ENCODE results near the gene SPATA2. TPM values are rescaled to one million over a fixed set of nuclear protein-coding genes. Genes with fewer than 3 reads are reported as not detected.
A peak's percentile ranks its signal among the peaks of the same experiment; 100 is the strongest.

Gene SPATA2
- total and polyA plus RNA-seq, 2 of the 13 experiments (the other 11 are each of a cell fraction or from before 2014, with no cell fraction given) = 3.2 to 8.7 TPM

DNA sequence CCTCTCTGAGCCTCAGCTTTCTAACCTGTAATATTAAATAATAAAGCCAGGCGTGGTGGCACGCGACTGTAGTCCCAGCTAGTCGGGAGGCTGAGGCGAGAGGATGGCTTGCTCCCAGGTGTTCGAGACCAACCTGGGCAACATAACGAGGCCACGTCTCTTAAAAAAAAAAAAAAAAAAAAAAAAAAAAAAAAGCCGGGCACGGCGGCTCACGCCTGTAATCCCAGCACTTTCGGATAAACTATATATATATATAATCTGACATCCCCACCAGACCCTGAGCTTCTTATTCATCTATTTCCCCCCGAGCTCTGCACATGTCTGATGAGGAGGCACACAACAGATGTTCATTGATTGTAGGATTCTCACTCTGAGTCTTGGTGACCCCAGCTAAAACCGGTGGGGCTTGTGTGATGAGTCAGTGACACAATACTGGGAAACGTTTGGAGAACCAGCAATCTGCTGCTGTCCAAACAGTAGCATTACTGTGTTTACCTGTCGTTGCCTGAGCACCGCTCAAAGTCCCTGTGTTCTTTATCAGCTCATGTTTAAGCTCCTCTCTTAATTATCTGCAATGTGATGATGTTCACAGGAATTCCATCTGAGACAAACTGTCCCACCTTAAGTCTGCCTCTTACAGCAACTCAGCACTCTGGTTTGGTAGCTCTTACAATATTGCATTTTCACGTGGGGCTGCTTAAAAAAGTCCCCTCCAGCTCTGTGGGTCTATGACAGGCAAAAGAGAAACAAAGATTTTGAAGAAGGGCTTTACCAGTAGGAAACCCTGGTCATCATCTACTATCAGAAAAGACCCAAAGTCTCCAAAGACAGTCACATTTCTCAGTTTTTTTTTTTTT, 1.0 kb upstream of the SPATA2 start (continued):
- TF ChIP-seq, protein P1, sequence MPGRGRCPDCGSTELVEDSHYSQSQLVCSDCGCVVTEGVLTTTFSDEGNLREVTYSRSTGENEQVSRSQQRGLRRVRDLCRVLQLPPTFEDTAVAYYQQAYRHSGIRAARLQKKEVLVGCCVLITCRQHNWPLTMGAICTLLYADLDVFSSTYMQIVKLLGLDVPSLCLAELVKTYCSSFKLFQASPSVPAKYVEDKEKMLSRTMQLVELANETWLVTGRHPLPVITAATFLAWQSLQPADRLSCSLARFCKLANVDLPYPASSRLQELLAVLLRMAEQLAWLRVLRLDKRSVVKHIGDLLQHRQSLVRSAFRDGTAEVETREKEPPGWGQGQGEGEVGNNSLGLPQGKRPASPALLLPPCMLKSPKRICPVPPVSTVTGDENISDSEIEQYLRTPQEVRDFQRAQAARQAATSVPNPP (CRISPR knock-in tag; IDR thresholded peaks at IDR 0.05) = peak; percentile 36; the same call in 1 of the 2 replicates
- TF ChIP-seq ZNF569 (CRISPR knock-in tag; IDR thresholded peaks at IDR 0.05; ENCODE audit: borderline replicate concordance) (no peak), ZNF670 (CRISPR knock-in tag; IDR thresholded peaks at IDR 0.05; ENCODE audit: borderline replicate concordance) (no peak; the same call in 1 of the 2 replicates), TARDBP (CRISPR knock-in tag; IDR thresholded peaks at IDR 0.05) (peak; percentile 80; the same call in 1 of the 2 replicates), ZFP37 (CRISPR knock-in tag; IDR thresholded peaks at IDR 0.05; ENCODE audit: borderline replicate concordance) (no peak), ZBTB8A (CRISPR knock-in tag; IDR thresholded peaks at IDR 0.05; ENCODE audit: borderline replicate concordance, low read depth) (0 out of 2 replicates have a peak, but pooled peaks have one; percentile 61), SMAD3 (CRISPR knock-in tag; IDR thresholded peaks at IDR 0.05) (peak; percentile 61; the same call in 1 of the 2 replicates), ZNF644 (CRISPR knock-in tag; IDR thresholded peaks at IDR 0.05; ENCODE audit: low read depth) (peak; percentile 93), NFE2L1 (CRISPR knock-in tag; IDR thresholded peaks at IDR 0.05; ENCODE audit: borderline replicate concordance) (no peak), ZNF431 (CRISPR knock-in tag; IDR thresholded peaks at IDR 0.05; ENCODE audit: borderline replicate concordance, low read depth) (peak; percentile 93)
- TF ChIP-seq, protein P2, sequence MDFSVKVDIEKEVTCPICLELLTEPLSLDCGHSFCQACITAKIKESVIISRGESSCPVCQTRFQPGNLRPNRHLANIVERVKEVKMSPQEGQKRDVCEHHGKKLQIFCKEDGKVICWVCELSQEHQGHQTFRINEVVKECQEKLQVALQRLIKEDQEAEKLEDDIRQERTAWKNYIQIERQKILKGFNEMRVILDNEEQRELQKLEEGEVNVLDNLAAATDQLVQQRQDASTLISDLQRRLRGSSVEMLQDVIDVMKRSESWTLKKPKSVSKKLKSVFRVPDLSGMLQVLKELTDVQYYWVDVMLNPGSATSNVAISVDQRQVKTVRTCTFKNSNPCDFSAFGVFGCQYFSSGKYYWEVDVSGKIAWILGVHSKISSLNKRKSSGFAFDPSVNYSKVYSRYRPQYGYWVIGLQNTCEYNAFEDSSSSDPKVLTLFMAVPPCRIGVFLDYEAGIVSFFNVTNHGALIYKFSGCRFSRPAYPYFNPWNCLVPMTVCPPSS (IDR thresholded peaks at IDR 0.05) = no peak
- TF ChIP-seq, protein P3, sequence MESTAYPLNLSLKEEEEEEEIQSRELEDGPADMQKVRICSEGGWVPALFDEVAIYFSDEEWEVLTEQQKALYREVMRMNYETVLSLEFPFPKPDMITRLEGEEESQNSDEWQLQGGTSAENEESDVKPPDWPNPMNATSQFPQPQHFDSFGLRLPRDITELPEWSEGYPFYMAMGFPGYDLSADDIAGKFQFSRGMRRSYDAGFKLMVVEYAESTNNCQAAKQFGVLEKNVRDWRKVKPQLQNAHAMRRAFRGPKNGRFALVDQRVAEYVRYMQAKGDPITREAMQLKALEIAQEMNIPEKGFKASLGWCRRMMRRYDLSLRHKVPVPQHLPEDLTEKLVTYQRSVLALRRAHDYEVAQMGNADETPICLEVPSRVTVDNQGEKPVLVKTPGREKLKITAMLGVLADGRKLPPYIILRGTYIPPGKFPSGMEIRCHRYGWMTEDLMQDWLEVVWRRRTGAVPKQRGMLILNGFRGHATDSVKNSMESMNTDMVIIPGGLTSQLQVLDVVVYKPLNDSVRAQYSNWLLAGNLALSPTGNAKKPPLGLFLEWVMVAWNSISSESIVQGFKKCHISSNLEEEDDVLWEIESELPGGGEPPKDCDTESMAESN (CRISPR knock-in tag; conservative IDR thresholded peaks at IDR 0.05) = peak; percentile 25; the same call in 1 of the 2 replicates
- TF ChIP-seq, protein P4, sequence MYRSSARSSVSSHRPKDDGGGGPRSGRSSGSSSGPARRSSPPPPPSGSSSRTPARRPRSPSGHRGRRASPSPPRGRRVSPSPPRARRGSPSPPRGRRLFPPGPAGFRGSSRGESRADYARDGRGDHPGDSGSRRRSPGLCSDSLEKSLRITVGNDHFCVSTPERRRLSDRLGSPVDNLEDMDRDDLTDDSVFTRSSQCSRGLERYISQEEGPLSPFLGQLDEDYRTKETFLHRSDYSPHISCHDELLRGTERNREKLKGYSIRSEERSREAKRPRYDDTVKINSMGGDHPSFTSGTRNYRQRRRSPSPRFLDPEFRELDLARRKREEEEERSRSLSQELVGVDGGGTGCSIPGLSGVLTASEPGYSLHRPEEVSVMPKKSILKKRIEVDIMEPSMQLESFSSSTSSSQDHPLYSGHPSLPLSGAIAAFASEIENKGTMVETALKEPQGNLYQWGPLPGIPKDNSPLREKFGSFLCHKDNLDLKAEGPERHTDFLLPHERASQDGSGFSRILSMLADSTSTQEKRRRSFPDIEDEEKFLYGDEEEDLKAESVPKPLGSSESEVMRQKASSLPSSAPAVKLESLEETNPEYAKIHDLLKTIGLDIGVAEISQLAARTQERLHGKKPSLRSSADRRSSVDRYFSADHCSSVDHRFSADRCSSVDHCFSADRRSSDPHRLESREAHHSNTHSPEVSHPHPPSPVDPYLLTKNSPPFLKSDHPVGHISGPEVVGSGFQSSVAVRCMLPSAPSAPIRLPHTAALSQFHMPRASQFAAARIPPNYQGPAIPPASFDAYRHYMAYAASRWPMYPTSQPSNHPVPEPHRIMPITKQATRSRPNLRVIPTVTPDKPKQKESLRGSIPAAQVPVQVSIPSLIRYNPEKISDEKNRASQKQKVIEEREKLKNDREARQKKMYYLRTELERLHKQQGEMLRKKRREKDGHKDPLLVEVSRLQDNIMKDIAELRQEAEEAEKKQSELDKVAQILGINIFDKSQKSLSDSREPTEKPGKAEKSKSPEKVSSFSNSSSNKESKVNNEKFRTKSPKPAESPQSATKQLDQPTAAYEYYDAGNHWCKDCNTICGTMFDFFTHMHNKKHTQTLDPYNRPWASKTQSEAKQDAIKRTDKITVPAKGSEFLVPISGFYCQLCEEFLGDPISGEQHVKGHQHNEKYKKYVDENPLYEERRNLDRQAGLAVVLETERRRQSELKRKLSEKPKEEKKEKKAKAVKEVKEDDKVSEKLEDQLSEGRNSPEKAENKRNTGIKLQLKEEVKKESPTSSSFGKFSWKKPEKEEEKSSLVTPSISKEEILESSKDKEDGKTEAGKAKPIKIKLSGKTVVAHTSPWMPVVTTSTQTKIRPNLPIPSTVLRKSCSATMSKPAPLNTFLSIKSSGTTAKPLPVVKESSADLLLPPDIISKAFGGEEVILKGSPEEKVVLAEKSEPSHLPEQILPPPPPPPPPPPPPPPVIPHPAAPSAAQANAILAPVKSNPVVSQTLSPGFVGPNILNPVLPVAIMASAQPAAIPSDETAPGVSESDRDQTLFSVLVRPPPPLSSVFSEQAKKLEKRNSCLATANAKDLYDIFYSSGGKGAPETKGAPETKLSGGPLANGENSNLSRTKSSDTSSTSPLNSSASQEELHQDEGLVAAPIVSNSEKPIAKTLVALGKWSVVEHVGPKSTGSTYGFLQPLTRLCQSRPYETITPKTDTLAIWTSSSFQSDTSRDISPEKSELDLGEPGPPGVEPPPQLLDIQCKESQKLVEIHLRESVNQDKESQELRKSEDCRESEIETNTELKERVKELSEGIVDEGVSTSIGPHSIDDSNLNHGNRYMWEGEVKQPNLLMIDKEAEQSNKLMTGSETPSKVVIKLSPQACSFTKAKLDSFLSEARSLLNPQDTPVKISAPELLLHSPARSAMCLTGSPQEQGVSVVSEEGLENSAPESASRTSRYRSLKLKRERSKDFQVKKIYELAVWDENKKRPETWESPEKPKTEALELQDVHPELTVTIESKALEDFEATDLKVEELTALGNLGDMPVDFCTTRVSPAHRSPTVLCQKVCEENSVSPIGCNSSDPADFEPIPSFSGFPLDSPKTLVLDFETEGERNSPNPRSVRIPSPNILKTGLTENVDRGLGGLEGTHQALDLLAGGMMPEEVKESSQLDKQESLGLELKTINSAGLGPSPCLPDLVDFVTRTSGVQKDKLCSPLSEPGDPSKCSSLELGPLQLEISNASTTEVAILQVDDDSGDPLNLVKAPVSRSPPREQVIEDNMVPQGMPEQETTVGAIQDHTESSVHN (CRISPR knock-in tag; IDR thresholded peaks at IDR 0.05) = peak; percentile 96
- TF ChIP-seq, protein P5, sequence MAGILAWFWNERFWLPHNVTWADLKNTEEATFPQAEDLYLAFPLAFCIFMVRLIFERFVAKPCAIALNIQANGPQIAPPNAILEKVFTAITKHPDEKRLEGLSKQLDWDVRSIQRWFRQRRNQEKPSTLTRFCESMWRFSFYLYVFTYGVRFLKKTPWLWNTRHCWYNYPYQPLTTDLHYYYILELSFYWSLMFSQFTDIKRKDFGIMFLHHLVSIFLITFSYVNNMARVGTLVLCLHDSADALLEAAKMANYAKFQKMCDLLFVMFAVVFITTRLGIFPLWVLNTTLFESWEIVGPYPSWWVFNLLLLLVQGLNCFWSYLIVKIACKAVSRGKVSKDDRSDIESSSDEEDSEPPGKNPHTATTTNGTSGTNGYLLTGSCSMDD (CRISPR knock-in tag; IDR thresholded peaks at IDR 0.05) = no peak

All from HepG2 (cell line).